Measurements from ENCODE around the gene PPTC7.

PPTC7 gene

DNA sequence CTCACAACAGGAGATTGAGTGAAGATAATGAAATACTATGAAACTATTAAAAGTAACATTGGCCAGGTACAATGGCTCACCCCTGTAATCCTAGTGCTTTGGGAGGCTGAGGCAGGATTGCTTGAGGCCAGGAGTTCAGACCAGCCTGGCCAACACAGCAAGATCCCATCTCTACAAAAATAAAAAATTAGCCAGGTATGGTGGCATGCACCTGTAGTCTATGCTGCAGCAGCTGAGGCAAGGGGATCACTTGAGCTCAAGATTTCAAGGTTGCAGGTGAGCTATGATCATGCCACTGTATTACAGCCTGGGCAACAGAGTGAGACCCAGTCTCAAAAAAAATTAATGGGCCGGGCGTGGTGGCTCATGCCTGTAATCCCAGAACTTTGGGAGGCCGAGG is 66.1 kb downstream of the PPTC7 start:
- TF ChIP-seq, protein P1, sequence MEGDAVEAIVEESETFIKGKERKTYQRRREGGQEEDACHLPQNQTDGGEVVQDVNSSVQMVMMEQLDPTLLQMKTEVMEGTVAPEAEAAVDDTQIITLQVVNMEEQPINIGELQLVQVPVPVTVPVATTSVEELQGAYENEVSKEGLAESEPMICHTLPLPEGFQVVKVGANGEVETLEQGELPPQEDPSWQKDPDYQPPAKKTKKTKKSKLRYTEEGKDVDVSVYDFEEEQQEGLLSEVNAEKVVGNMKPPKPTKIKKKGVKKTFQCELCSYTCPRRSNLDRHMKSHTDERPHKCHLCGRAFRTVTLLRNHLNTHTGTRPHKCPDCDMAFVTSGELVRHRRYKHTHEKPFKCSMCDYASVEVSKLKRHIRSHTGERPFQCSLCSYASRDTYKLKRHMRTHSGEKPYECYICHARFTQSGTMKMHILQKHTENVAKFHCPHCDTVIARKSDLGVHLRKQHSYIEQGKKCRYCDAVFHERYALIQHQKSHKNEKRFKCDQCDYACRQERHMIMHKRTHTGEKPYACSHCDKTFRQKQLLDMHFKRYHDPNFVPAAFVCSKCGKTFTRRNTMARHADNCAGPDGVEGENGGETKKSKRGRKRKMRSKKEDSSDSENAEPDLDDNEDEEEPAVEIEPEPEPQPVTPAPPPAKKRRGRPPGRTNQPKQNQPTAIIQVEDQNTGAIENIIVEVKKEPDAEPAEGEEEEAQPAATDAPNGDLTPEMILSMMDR (IDR thresholded peaks at IDR 0.05; ENCODE audit: low read depth, low read length) = no peak
- no peak overlapping the region for H3K4me3 ChIP-seq (ENCODE audit: low read depth, low read length)
- H3K4me1 ChIP-seq = no peaks in the 10 kb centered on the region
- no peaks in the 10 kb centered on the region for H3K9me3 ChIP-seq
- H3K36me3 ChIP-seq = no peaks in the 10 kb centered on the region
- H3K27me3 ChIP-seq = no peaks in the 10 kb centered on the region
- DNase-seq = no peak

DNA sequence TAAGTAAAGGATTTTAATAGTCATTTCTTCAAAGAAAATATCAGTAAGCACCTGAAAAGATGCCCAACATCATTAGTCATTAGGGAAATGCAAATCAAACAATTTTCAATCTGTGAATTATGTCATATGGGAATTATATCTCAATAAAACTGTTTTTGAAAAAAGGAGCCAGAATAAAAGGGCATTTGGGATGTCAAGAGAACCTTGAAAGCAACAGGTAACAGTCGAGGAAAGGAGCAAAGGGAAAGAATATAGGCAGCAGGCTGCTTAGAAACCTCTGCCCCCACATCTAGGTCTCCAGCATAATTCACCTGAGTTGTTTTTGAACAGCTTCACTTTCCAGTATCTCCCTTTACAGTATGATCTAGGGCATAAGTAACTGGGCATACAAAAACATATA is 68.8 kb downstream of the PPTC7 start:
- Histone ChIP-seq H3K36me3 (no peaks in the 10 kb centered on the region), H3K27me3 (no peaks in the 10 kb centered on the region), H3K9me3 (no peaks in the 10 kb centered on the region), H3K4me3 (ENCODE audit: low read depth, low read length) (no peak overlapping the region), H3K4me1 (no peaks in the 10 kb centered on the region)
- TF ChIP-seq, protein P1 (IDR thresholded peaks at IDR 0.05; ENCODE audit: low read depth, low read length) = no peak
- DNase-seq = no peak

DNA sequence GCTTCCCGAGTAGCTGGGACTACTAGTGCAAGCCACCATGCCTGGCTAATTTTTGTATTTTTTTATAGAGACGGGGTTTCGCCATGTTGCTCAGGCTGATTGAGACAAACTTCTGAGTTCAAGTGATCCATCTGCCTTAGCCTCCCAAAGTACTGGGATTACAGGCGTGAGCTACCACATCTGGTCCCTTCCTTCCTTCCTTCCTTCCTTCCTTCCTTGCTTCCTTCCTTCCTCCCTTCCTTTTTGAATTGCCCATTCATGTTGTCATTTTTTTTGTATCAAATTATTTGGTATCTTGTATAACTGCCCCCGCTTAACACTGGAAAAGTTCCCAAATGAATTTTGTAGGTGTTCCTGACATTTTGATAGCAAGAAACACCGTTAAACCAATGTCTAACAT is 69.3 kb downstream of the PPTC7 start:
- no peak overlapping the region for H3K4me3 ChIP-seq (ENCODE audit: low read depth, low read length)
- no peaks in the 10 kb centered on the region for H3K27me3 ChIP-seq
- H3K9me3 ChIP-seq = no peaks in the 10 kb centered on the region
- no peaks in the 10 kb centered on the region for H3K36me3 ChIP-seq
- TF ChIP-seq, protein P1 (IDR thresholded peaks at IDR 0.05; ENCODE audit: low read depth, low read length) = no peak
- H3K4me1 ChIP-seq = no peaks in the 10 kb centered on the region
- DNase-seq = no peak

DNA sequence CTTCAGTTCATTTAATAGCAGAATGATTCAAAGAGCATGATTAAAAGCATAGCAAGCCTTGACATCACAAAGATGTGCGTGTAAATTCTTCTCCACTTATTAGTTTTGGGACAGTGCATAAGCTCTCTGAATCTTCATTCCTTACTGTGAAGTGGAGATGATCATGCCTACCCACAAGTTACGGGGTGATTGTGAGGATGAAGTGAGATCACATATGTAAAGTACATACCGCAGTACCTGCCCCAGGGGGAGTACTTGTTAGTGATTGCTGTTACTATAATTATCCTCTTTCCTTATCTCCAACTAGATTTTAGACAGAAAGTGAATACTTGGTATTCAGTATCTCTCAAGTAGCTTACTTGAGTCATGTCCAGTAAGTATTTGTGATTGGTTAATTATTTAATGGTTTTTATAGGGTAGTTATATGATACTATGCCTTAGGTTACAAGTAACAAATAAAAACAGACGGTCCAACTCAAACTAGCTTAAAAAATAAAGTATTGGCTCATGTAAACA is 75.0 kb downstream of the PPTC7 start:
- no peaks in the 10 kb centered on the region for H3K36me3 ChIP-seq
- no peaks in the 10 kb centered on the region for H3K4me1 ChIP-seq
- H3K4me3 ChIP-seq (ENCODE audit: low read depth, low read length) = no peak overlapping the region
- no peaks in the 10 kb centered on the region for H3K27me3 ChIP-seq
- DNase-seq = no peak
- no peaks in the 10 kb centered on the region; the same call in 1 of the 2 replicates for H3K9me3 ChIP-seq
- TF ChIP-seq, protein P1 (IDR thresholded peaks at IDR 0.05; ENCODE audit: low read depth, low read length) = no peak

DNA sequence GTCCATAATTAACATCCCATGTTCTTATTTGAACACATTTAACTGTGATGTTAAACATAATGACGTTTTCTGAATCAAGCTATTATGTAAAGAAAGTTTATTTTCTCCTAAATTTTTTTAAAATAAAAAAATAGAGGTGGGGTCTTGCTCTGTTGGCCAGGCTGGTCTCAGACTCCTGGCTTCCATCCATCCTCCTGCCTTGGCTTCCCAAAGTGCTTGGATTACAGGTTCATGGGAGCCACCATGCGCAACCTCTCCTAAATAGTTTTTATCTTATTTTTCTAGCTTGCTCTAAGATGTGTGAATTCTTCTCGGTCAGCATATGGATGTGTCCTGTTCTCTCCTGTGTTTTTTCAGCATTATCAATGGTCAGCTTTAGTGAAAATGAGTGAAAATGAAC is 77.8 kb downstream of the PPTC7 start:
- Histone ChIP-seq H3K36me3 (no peaks in the 10 kb centered on the region), H3K27me3 (no peaks in the 10 kb centered on the region), H3K9me3 (no peaks in the 10 kb centered on the region; the same call in 1 of the 2 replicates), H3K4me3 (ENCODE audit: low read depth, low read length) (no peak overlapping the region), H3K4me1 (no peaks in the 10 kb centered on the region; the same call in 1 of the 2 replicates)
- TF ChIP-seq, protein P1 (IDR thresholded peaks at IDR 0.05; ENCODE audit: low read depth, low read length) = no peak
- DNase-seq = no peak

DNA sequence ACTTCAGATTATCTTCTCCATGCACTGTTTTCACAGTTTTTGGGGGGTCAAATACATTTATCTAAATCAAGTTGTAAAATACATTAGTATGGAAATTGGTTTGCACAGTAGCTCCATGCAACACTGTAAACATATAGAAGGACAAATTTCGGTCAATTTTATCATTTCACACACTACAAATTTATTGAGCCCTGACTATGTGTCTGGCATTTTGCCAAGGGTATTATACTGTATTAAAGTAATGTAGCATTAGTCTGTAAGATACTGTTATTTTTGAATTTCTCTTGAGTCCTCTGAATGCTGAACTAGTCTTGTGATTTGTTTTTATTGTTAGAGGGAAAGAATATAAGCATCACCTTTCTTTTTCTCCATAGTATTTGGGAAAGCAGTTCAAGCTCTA is 79.7 kb downstream of the PPTC7 start:
- no peak overlapping the region for H3K4me3 ChIP-seq (ENCODE audit: low read depth, low read length)
- no peaks in the 10 kb centered on the region for H3K36me3 ChIP-seq
- H3K27me3 ChIP-seq = no peaks in the 10 kb centered on the region
- no peaks in the 10 kb centered on the region; the same call in 1 of the 2 replicates for H3K9me3 ChIP-seq
- no peak for DNase-seq
- TF ChIP-seq, protein P1 (IDR thresholded peaks at IDR 0.05; ENCODE audit: low read depth, low read length) = no peak
- no peaks in the 10 kb centered on the region; the same call in 1 of the 2 replicates for H3K4me1 ChIP-seq

Data from BE2C (cell line).